SHP77 treated with DMSO at 0.1 percent for 48 hours (cell line): ENCODE data around the gene STK11.

ENCODE experiments used
- DNase-seq: peaks from one replicate; lab custom pipeline; 2025; lab: John Stamatoyannopoulos, UW

STK11 gene

GRCh38 chr19:1274081-1274851 lies 68.7 kb downstream of the STK11 start:
- DNase-seq: no peak

- DNase-seq: no peak
Observed at GRCh38 chr19:1274852-1275259, 69.3 kb downstream of the STK11 start.

DNA sequence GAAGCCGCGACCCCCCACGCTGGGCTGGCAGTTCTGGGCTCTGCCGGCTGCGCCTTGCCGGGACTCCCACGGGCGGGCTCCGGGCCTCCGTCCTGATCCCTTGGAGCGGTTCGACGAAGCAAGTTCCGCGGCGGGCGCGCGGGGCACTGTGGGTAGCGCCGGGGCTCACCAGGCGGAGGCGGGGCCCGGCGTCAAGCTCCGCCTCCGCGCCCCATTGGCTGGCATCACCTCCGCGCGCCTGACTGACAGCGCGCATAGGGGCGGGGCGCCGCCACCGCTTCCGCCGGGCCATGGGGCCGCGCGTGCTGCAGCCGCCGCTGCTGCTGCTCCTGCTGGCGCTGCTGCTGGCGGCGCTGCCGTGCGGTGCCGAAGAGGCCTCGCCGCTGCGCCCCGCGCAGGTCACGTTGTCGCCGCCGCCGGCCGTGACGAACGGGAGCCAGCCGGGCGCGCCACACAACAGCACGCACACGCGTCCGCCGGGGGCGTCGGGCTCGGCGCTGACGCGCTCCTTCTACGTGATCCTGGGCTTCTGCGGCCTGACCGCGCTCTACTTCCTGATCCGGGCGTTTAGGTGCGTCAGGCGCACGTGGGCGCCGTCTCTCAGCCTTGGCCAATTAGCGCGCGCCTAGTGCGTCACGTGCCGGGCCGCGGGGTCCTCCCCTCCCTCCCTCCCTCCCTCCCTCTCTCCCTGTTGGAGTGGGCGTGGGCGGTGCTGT lies 69.8 kb downstream of the STK11 start, which contains the start of gene FAM174C:
TSS of gene FAM174C (plus strand) at position 271 of the 716 bp plus-strand sequence. CDS start at position 291, 20 bp downstream.
- peak; percentile 80 for DNase-seq

- DNase-seq: no peak
Observed at GRCh38 chr19:1275976-1276627, 70.5 kb downstream of the STK11 start.

DNA sequence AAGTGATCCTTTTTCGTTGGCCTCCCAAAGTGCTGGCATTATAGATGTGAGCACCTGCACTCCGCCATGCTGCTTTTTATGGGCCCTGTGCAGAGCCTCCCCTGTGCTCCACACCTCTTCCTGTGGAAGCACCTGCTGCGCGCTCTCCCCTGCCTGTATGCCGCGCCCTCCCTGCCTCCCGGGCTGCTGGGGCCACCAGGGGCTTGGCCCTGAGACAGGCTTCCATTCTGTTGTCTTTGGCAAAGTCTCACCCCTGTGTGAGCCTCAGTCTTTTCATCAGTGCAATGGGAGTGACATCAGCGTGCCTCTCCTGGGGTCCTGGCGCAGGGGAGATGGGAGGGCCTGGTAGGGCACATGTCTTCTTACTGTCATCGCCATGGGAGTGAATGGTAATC lies 71.0 kb downstream of the STK11 start:
- DNase-seq: no peak

- DNase-seq: no peak
Observed at GRCh38 chr19:1277061-1277460, 71.5 kb downstream of the STK11 start.
